Esophagus muscularis mucosa (tissue), 4 donors: ENCODE data around the gene STX18. TPM values are rescaled to one million over a fixed set of nuclear protein-coding genes. Genes with fewer than 3 reads are reported as not detected.

Source experiments
- DNase-seq: peaks from one replicate; pipeline ENCODE4 v3.0.0-alpha.2; 2017; ENCODE audit errors: extremely low spot score
- H3K27ac ChIP-seq, 4 donors: fragments of 200-600 bp; sonication (generic); replicated peaks in 1 of 4; 1 replicate in 3 of 4; 2 replicates in 1 of 4; pipeline ENCODE4 v1.5.1; 2016 to 2019; ENCODE audit warnings: mild to moderate bottlenecking in 1 of 4
- H3K27me3 ChIP-seq, 4 donors: fragments of 200-600 bp; sonication (generic); one replicate each; pipeline versions ENCODE4 v1.5.1 to v1.6.0; 2016 to 2019
- H3K36me3 ChIP-seq, 4 donors: fragments of 200-600 bp; sonication (generic); one replicate each; pipeline ENCODE4 v1.5.1; 2016 to 2019
- H3K4me1 ChIP-seq, 4 donors: fragments of 200-600 bp; sonication (generic); one replicate each; pipeline ENCODE4 v1.5.1; 2016 to 2019
- H3K4me3 ChIP-seq, 4 donors: fragments of 200-600 bp; sonication (generic); 1 replicate in 2 of 4; 2 replicates in 2 of 4; pipeline ENCODE4 v1.5.1; 2016 to 2019; ENCODE audit warnings: mild to moderate bottlenecking in 4 of 4, moderate library complexity in 1 of 4
- H3K9me3 ChIP-seq, 4 donors: fragments of 200-600 bp; sonication (generic); 1 replicate in 3 of 4; 2 replicates in 1 of 4; pipeline ENCODE4 v1.5.1; 2016 to 2019
- EP300 ChIP-seq: sonication (generic); formaldehyde crosslinking; IDR thresholded peaks from one replicate; pipeline ENCODE4 v1.6.1; 2017; ENCODE audit warnings: antibody characterized with exemption
- POLR2A ChIP-seq: fragments of 450-650 bp; IDR thresholded peaks from one replicate; pipeline ENCODE4 v1.6.1; 2017; ENCODE audit warnings: antibody characterized with exemption, moderate library complexity, mild to moderate bottlenecking, low read depth
- POLR2AphosphoS5 ChIP-seq, 2 donors: sonication (generic); formaldehyde crosslinking; IDR thresholded peaks; one replicate each; pipeline ENCODE4 v1.6.1; 2017; ENCODE audit warnings: antibody characterized with exemption in 2 of 2
- WGBS: methylation state at CpG from one replicate; pipeline ENCODE4 v1.1.5; 2018; 5-methylcytosine and 5-hydroxymethylcytosine counted together
- intact Hi-C: fragments of 100-400 bp; cut with DNase I; formaldehyde crosslinking; loops from one replicate; pipeline ENCODE4 v1.15.1; 2023
- total RNA-seq, 4 donors: library from RNA; depleted of rRNA; stranded (reverse); fragments of >200 nt; gene quantifications; one replicate each; pipeline versions ENCODE4 v1.1.0 to v1.2.1, GENCODE V29; 2016
- TF ChIP-seq, protein P1 (sequence below), 3 experiments: fragments of 200-600 bp in 2 of 3; fragments of 450-650 bp in 1 of 3; sonication (generic) in 2 of 3; IDR thresholded peaks; one replicate each; pipeline ENCODE4 v1.5.1; 2017 to 2019; ENCODE audit warnings: antibody characterized with exemption in 3 of 3, mild to moderate bottlenecking in 2 of 3, moderate library complexity in 1 of 3

The STX18 gene
- total RNA-seq, 4 donors from 2014 or later = 14.5 to 21.0 (median 17.8) TPM

DNA sequence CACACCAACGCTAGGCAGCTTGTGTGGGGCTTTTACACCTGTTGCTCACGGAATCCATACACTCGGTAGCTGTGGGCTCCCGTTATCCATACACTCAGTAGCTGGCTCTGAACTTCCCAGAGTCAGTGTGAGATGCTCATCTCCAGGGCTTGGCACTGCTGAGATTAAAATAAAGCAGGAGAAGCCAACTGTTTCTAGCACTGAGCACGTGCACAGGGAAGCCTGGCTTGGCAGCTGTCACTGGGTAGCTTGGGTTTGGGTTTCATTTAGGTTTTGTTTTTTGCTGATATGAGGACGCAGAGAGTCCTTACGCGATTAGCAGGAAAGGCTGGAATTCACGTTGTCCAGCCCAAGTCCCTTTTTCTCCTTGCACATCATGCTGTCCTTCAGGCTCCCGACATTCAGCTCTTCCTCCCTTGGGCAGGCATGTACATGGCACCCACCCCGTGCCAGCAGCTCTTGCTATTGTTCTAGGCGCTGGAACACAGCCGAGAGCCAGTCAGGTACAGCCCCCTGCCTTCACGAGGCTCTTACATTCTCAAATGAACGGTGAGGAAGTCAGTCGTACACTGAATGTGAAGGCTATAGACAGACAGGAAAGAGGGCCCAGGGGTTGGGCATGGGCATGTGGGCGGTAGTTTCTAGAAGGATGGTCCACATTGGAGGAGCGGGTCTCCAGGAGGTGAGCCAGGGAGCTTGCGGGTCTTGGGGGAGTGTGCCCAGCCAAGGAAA is 129.0 kb downstream of the STX18 start:
- WGBS = 77% methylated on average over 19 of the region's 19 CpGs
- Histone ChIP-seq H3K9me3 (no peaks in the 10 kb centered on the region), H3K36me3 (peaks cover 0 to 25% (median 4%) of the 10 kb centered on the region in 4 donors), H3K27ac (no peak overlapping the region), H3K4me1 (no peaks in the 10 kb centered on the region), H3K4me3 (no peak overlapping the region), H3K27me3 (peaks cover 0 to 11% (median 0%) of the 10 kb centered on the region in 4 donors)
- no peak for TF ChIP-seq EP300
- TF ChIP-seq, protein P1, sequence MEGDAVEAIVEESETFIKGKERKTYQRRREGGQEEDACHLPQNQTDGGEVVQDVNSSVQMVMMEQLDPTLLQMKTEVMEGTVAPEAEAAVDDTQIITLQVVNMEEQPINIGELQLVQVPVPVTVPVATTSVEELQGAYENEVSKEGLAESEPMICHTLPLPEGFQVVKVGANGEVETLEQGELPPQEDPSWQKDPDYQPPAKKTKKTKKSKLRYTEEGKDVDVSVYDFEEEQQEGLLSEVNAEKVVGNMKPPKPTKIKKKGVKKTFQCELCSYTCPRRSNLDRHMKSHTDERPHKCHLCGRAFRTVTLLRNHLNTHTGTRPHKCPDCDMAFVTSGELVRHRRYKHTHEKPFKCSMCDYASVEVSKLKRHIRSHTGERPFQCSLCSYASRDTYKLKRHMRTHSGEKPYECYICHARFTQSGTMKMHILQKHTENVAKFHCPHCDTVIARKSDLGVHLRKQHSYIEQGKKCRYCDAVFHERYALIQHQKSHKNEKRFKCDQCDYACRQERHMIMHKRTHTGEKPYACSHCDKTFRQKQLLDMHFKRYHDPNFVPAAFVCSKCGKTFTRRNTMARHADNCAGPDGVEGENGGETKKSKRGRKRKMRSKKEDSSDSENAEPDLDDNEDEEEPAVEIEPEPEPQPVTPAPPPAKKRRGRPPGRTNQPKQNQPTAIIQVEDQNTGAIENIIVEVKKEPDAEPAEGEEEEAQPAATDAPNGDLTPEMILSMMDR (IDR thresholded peaks at IDR 0.05) = no peak
- TF ChIP-seq POLR2A = no peak
- TF ChIP-seq POLR2AphosphoS5 (IDR thresholded peaks at IDR 0.05) = no peak
- DNase-seq = no peak
- intact Hi-C loops = no loop called here

DNA sequence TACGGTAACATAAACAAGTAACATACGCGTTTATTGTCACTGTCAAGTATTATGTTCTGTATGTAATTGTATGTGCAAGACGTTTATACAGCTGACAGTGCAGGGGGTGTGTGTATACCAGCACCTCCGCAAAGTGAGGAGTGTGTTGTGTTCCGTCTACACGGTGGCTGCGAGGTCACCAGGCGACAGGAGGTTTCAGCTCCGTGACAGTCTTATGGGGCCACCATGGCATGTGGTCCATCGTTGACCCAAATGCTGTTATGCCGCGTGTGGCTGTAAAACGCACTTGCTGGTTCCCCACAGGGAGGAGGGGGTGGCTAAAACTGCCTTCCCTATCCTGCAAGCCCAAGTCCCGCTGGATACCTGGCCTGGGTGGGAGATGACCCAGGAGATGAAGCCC is 129.9 kb downstream of the STX18 start:
- Histone ChIP-seq H3K9me3 (no peaks in the 10 kb centered on the region), H3K4me3 (no peak overlapping the region), H3K27ac (no peak overlapping the region), H3K27me3 (peaks cover 0 to 20% (median 0%) of the 10 kb centered on the region in 4 donors), H3K36me3 (peaks cover 0 to 16% (median 4%) of the 10 kb centered on the region in 4 donors), H3K4me1 (no peaks in the 10 kb centered on the region)
- intact Hi-C loops = no loop called here
- 76% methylated on average over 10 of the region's 15 CpGs for WGBS
- no peak for DNase-seq
- TF ChIP-seq POLR2A = no peak

DNA sequence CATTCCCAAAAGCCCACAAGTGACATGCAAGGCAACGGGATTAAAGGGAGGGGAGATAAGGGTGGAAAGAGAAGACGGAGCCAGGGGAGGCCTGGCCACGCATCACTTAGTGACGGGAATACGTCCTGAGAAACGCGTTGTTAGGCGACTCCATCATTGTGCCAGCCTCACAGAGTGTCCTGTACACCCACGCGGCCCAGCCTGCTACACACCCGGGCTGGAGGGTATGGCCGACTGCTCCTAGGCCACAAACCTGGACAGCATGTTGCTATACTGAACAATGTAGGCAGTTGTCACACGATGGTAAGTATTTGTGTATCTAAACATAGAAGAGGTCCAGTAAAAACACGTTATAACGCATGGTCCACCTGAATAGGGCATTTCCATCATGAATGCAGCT is 131.6 kb downstream of the STX18 start:
- TF ChIP-seq POLR2A = no peak
- TF ChIP-seq, protein P1 (IDR thresholded peaks at IDR 0.05) = no peak
- TF ChIP-seq EP300 = no peak
- WGBS = 86% methylated on average over 15 of the region's 15 CpGs
- peaks cover 0 to 1% (median under 1%) of the 10 kb centered on the region in 4 donors for H3K36me3 ChIP-seq
- no peak overlapping the region for H3K4me3 ChIP-seq
- H3K27ac ChIP-seq = no peak overlapping the region
- no peaks in the 10 kb centered on the region for H3K9me3 ChIP-seq
- no peak for DNase-seq
- intact Hi-C loops = no loop called here
- no peaks in the 10 kb centered on the region for H3K4me1 ChIP-seq
- peaks cover 0 to 35% (median 0%) of the 10 kb centered on the region in 4 donors for H3K27me3 ChIP-seq

DNA sequence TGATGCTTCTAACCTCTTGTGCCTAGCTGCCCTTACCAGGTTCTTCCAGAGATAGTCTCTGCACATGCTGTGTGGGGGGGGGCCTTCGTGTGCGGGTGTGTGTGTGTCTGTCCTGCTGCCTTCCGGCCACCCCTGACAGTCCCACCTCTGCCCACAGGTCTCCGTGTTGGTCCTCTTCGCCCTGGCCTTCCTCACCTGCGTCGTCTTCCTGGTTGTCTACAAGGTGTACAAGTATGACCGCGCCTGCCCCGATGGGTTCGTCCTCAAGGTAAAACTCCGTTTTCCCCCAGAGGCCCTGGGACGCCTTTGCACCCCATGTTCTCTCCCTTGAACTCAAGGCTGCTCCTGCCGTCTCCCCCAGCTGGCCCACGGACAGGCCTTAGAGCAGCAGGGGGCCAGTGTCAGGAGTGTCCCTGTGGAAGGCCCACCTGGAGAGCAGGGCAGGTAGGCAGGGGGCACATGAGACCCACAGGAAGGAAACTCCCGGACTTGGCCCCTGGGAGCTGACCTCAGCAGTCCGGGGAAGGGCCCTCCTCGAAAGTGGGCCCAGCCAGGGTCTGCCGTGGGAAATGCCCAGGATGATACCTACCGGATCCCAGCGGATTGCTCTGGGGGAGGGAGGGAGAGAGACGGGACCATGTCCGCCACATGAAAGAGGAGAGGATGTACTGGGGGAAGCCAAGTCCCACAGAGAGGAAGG is 132.3 kb downstream of the STX18 start:
- 90% methylated on average over 22 of the region's 23 CpGs for WGBS
- Histone ChIP-seq H3K27ac (no peak overlapping the region), H3K4me1 (no peaks in the 10 kb centered on the region), H3K9me3 (no peaks in the 10 kb centered on the region), H3K4me3 (no peak overlapping the region), H3K36me3 (no peaks in the 10 kb centered on the region), H3K27me3 (peaks cover 0 to 42% (median 0%) of the 10 kb centered on the region in 4 donors)
- TF ChIP-seq POLR2A (no peak), POLR2AphosphoS5 (IDR thresholded peaks at IDR 0.05) (no peak), EP300 (no peak)
- TF ChIP-seq, protein P1 (IDR thresholded peaks at IDR 0.05) = no peak
- intact Hi-C loops = no loop called here
- no peak for DNase-seq

DNA sequence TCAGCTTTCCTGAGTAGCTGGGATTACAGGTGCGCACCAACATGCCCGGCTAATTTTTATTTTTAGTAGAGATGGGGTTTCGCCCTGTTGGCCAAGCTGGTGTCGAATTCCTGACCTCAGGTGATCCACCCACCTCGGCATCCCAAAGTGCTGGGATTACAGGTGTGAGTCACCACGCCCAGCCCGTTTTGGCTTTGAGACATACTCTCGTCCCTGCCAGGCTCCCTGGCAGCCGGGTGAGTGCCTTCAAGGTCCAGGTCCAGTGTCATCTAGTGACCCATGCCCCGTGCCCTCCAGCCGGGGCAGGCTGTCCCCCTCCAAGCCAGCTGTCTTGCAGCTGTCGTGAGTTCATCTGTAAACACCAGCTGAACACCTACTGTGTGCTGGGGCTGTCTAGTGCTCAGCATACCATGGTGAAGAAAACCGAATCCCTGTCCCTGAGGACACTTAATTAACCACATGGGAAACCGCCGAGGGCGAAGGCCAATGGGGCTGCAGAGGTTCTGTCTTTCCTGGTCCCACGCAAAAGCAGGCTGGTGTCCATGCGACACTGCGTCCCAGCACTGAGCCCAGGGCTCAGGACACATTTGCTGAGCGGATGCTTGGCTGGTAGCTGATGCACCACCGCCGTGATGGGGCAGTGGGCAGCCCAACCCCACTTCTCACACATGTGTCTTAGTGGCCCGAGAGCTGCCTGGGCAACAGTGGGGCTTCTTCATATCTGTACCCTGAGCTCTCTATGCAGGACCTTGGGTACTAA is 133.1 kb downstream of the STX18 start:
- Histone ChIP-seq H3K9me3 (no peaks in the 10 kb centered on the region), H3K27ac (no peak overlapping the region), H3K4me1 (no peaks in the 10 kb centered on the region), H3K4me3 (no peak overlapping the region), H3K27me3 (peaks cover 0 to 49% (median 0%) of the 10 kb centered on the region in 4 donors), H3K36me3 (no peaks in the 10 kb centered on the region)
- no peak for DNase-seq
- WGBS = 74% methylated on average over 12 of the region's 23 CpGs
- TF ChIP-seq POLR2AphosphoS5 (IDR thresholded peaks at IDR 0.05) = no peak
- TF ChIP-seq POLR2A = no peak
- TF ChIP-seq, protein P1 (IDR thresholded peaks at IDR 0.05) = no peak
- no peak for TF ChIP-seq EP300
- intact Hi-C loops = no loop called here
